GM10266 (cell line): ENCODE data around the gene ESR2.
"Not testable (repeated sequence)": the region's sequence is repeated elsewhere in the genome, so short reads cannot be mapped to it uniquely, and the experiment has no call there.

ENCODE experiments used
- DNase-seq: peaks from one replicate; pipeline ENCODE4 v3.0.0; 2012; ENCODE audit errors: extremely low spot score
- TF ChIP-seq, protein P1 (sequence below): IDR thresholded peaks from 2 replicates; pipeline ENCODE4 v1.5.1; 2012; ENCODE audit warnings: mild to moderate bottlenecking, low read depth; ENCODE audit not compliant: control insufficient read depth, insufficient read depth; ENCODE audit errors: missing control alignments

The ESR2 gene

DNA sequence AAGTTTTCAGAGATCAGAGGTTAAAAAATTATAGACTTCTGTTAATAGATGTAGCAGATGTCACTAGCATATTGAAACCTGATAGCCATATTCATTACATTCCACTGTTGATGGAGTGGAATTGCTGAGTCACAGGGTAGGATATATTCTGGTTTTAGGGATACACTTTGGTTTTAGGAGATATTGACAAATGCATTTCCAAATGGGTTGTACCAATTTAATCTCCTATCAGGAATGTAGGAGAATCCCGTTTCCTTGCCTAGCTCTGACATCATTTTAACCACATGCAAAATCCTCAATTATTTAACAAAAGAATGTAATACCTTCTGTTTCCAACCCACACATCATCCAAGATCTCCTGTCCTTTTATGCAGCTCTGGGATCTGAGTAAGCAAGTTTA, 30.7 kb upstream of the ESR2 start:
- TF ChIP-seq, protein P1, sequence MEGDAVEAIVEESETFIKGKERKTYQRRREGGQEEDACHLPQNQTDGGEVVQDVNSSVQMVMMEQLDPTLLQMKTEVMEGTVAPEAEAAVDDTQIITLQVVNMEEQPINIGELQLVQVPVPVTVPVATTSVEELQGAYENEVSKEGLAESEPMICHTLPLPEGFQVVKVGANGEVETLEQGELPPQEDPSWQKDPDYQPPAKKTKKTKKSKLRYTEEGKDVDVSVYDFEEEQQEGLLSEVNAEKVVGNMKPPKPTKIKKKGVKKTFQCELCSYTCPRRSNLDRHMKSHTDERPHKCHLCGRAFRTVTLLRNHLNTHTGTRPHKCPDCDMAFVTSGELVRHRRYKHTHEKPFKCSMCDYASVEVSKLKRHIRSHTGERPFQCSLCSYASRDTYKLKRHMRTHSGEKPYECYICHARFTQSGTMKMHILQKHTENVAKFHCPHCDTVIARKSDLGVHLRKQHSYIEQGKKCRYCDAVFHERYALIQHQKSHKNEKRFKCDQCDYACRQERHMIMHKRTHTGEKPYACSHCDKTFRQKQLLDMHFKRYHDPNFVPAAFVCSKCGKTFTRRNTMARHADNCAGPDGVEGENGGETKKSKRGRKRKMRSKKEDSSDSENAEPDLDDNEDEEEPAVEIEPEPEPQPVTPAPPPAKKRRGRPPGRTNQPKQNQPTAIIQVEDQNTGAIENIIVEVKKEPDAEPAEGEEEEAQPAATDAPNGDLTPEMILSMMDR: no peak
- no peak for DNase-seq

DNA sequence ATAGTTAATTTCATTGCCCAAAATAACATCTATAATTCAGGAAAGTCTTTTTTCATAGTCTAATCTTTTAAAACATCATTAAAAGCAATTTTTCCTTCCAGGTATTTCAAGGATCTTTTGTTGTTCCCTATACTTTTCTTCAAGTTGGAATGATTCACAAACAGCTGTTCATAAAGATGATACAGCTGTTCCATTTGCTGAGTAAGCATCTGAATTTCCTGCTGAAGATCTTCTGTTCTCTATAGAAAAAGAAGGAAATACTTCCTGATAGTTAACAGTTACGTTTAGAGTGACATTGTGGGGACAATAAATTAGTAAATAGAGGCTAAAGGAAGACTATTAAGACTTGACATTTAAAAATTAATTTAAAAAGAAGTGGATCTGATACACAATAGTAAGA, 30.3 kb upstream of the ESR2 start:
- TF ChIP-seq, protein P1: no peak
- DNase-seq: no peak

GRCh38 chr14:64320362-64320761, 26.2 kb upstream of the ESR2 start:
- not testable (repeated sequence) for DNase-seq

GRCh38 chr14:64318695-64319094, 24.5 kb upstream of the ESR2 start:
- DNase-seq: not testable (repeated sequence)

DNA sequence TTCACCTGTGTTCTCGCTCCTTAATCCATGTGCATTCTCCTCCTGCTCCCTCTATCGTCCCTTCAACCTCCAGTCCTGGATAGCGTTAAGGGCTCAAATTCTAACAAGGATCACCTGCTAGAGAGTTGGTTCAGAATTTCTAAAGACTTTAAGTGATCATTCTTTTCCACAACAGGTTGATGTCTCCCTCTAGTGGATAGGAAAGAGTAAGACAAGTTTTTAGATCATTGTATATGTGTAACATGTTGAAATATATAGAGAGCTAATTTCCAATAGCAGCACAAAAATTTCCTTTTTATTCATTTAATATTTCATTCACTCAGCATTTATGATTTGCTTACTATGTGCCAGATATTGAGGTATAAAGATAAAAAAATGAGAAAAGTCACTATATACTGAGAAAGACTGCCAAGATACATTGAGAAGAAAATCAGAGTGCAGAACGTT, 9.3 kb upstream of the ESR2 start:
- peak; percentile 67 for DNase-seq
- TF ChIP-seq, protein P1: peak; percentile 64

DNA sequence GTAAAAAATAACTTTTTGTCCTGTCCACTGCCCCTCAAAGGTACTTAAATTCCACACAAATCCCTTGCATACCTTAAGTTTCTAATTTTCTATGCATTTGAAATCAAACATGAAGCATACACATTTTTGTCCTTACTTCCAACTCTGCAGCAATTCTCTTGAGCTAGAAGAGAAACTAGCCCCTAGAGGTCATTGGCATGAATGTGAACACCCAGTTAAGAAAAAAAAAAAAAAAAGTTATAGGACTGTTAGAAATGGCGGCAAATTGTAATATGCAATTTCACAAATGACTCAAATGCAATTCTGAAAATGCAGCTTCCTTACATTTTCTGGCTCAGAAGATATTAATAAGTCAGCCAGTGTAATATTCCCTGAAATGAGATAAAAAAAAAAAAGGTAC, 4.6 kb upstream of the ESR2 start:
- TF ChIP-seq, protein P1: no peak
- DNase-seq: no peak

- TF ChIP-seq, protein P1: no peak
Measured at GRCh38 chr14:64296561-64296960, 2.4 kb upstream of the ESR2 start.

GRCh38 chr14:64294672-64295413, 672 bp upstream of the ESR2 start:
- TF ChIP-seq, protein P1: peak; percentile 83
- DNase-seq: peak; percentile 88

More at GRCh38 chr14:64296561-64296960, 2.4 kb upstream of the ESR2 start:
- DNase-seq: no peak
